IPS-18c (cell line): ENCODE data around the gene SELPLG.
"Not testable (repeated sequence)": the region's sequence is repeated elsewhere in the genome, so short reads cannot be mapped to it uniquely, and the experiment has no call there.

Experiments used
- H3K4me3 ChIP-seq: 2 replicates; pipeline ENCODE4 v1.7.0; 2013; ENCODE audit warnings: low read depth, mild to moderate bottlenecking, low read length, moderate library complexity; ENCODE audit not compliant: insufficient read depth
- H3K9me3 ChIP-seq: one replicate; pipeline ENCODE4 v1.6.1; 2013; ENCODE audit warnings: mild to moderate bottlenecking, low read length, moderate library complexity; ENCODE audit not compliant: control insufficient read depth, insufficient read depth

SELPLG gene

GRCh38 chr12:108643941-108644810 lies 10.5 kb upstream of the SELPLG start:
- Histone ChIP-seq H3K4me3 (no peak overlapping the region), H3K9me3 (no peaks in the 10 kb centered on the region)

GRCh38 chr12:108642899-108643654 lies 9.4 kb upstream of the SELPLG start:
- Histone ChIP-seq H3K4me3 (no peak overlapping the region), H3K9me3 (no peaks in the 10 kb centered on the region)

GRCh38 chr12:108642269-108642870 lies 8.7 kb upstream of the SELPLG start:
- no peaks in the 10 kb centered on the region for H3K9me3 ChIP-seq
- H3K4me3 ChIP-seq, result no peak overlapping the region

- H3K9me3 ChIP-seq, result no peaks in the 10 kb centered on the region
- H3K4me3 ChIP-seq, result no peak overlapping the region
These were observed 8.0 kb upstream of the SELPLG start for GRCh38 chr12:108641446-108642268.

- no peaks in the 10 kb centered on the region for H3K9me3 ChIP-seq
These were observed 7.2 kb upstream of the SELPLG start for GRCh38 chr12:108640802-108641445.

GRCh38 chr12:108638997-108639822 lies 5.5 kb upstream of the SELPLG start:
- Histone ChIP-seq H3K9me3 (no peaks in the 10 kb centered on the region), H3K4me3 (no peak overlapping the region)

More at GRCh38 chr12:108640802-108641445, 7.2 kb upstream of the SELPLG start:
- H3K4me3 ChIP-seq, result no peak overlapping the region

GRCh38 chr12:108638141-108638827 lies 4.6 kb upstream of the SELPLG start:
- Histone ChIP-seq H3K4me3 (peak overlapping the region; percentile 37; the same call in 1 of the 2 replicates), H3K9me3 (no peaks in the 10 kb centered on the region)

- Histone ChIP-seq H3K4me3 (no peak overlapping the region), H3K9me3 (no peaks in the 10 kb centered on the region)
These were observed 3.7 kb upstream of the SELPLG start for GRCh38 chr12:108637222-108637971.

- Histone ChIP-seq H3K9me3 (no peaks in the 10 kb centered on the region), H3K4me3 (no peak overlapping the region)
These were observed 2.5 kb upstream of the SELPLG start for GRCh38 chr12:108635997-108636808.

- H3K9me3 ChIP-seq, result no peaks in the 10 kb centered on the region
These were observed 1.7 kb upstream of the SELPLG start for GRCh38 chr12:108635201-108635996.

GRCh38 chr12:108634341-108634751 lies 652 bp upstream of the SELPLG start:
- H3K9me3 ChIP-seq, result no peaks in the 10 kb centered on the region
- no peak overlapping the region for H3K4me3 ChIP-seq

More at GRCh38 chr12:108635201-108635996, 1.7 kb upstream of the SELPLG start:
- H3K4me3 ChIP-seq, result no peak overlapping the region

- Histone ChIP-seq H3K4me3 (no peak overlapping the region), H3K9me3 (no peaks in the 10 kb centered on the region)
These were observed 587 bp downstream of the SELPLG start for GRCh38 chr12:108633081-108633533.

- not testable (repeated sequence) for H3K4me3 ChIP-seq, H3K9me3 ChIP-seq
These were observed 2.4 kb downstream of the SELPLG start for GRCh38 chr12:108631261-108631660.
